NCI-H446 treated with DMSO at 0.1 percent for 48 hours (cell line): ENCODE measurements around the gene CEP70.
"Not testable (repeated sequence)": the region's sequence is repeated elsewhere in the genome, so short reads cannot be mapped to it uniquely, and the experiment has no call there.

Experiments
- DNase-seq: peaks from one replicate; lab custom pipeline; 2025; lab: John Stamatoyannopoulos, UW

CEP70 gene

DNA sequence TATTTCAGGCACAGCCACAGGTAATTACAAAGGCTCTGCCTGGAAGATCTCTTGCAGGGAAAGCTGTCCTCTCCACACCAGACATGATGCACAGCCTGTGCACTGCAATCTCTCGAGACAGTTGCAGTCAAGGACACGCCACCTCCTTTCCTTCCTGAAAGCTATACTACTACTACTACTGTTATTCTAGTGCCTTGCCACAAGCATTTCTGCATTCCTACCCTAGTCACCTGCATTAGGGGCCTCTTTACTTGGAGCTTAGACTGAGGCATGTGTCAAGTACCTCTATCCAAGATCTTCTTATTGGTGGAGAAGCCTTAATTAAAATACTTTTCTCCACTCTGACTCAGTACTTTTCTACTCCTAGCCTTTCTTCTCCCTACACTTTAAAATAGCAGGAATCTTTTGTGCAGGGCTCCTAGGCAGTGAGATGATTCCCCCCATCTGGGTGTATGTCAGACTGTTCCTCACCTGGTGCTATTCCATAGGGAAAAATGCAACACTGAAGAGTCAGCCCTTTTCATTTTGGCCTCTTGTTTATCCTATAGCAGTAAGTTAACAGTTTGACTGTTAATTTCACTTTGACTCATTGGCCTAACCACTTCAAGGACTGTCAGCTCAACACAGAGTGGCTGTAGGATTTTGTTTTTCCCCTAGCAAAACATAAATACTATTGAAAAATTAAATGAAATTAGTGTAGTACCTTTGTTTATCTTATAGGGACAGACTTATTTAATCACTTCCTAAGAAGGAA is 80.8 kb downstream of the CEP70 start:
- DNase-seq = no peak

DNA sequence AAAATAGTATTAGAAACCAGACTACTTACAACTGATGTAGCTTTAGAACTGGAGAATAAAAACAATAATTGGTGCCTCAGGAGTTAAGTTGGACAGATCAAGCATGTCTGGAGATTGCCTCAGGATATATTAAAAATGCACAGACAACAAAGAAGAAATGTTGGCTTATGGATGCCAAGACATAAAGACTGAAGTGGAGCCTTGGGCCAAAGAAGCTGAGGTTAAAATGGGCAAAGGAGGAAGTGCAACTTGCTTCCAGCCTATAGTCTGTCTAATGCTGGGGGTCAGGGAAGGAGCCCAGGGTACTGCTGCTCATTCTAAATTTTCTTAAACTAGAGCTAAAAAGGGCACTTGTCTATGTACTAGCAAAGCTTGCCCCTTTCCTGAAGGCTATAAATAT is 82.1 kb downstream of the CEP70 start:
- no peak for DNase-seq

DNA sequence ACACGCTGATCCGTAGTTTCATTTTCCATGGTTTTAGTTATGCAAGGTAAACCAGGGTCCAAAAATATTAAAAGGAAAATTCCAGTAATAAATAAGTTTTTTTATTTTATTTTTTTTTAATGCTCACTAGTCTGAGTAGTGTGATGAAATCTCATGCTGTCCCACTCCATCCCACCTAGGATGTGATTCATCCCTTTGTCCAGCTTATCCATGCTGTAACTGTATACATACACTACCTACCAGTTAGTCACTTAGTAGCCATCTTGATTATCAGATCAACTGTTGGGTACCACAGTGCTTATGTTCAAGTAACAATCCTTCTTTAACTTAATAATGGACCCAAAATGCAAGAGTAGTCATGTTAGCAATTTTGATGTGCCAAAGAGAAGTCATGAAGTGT is 84.5 kb downstream of the CEP70 start:
- no peak for DNase-seq

DNA sequence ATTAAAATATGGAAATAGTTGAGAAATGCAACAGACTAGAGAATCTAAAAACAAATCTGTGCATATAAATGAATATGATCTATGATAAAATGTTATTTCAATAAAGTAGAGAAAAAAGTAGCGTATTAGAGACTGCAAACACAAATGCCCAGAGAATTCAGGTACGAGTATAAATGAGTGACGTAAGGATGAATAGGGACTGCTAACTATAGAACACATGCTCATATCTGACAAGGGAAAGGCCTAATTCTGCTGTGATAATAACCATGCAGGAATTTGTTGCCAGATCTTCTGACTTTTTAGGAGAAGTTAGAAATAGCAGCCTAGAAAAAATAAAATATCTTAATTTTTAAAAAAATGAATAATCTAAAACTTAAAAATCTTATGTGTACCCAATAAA is 86.5 kb downstream of the CEP70 start:
- DNase-seq = no peak

DNA sequence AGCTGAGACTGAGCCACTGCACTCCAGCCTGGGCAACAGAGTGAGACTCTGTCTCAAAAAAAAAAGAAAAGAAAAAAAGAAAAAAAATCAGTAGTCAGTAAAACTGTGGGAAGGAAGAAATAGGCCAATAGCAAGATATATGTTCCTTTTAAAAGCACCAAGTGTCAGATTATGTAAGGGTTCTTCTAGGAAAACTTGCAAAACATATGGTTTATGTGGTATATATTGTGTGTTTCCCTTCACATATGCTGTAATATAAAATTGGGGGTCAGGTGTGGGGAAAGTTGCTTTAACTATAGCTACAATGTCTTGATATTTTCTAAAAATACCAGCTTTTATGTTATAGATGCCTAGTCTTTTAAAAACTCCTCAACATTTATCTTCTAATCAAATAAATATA is 95.1 kb downstream of the CEP70 start:
- DNase-seq = no peak

DNA sequence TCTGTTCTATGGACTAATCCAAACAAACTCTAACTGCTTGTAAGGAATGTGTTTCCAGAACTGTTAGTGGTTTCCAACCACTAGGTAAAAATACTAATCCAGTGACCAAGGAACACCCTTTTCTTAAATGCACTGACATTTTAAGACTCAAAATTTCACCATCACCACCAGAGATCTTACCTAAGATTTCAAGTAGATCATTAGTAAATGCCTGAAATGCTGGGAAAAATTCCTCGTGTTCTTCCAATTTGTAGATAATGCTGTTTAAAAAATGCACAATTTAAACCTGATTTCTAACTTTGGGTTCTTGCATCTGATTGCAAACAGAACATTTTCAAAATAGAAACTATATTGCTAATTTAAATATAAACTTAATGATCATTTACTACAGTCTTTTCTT is 96.2 kb downstream of the CEP70 start:
- DNase-seq = no peak

DNA sequence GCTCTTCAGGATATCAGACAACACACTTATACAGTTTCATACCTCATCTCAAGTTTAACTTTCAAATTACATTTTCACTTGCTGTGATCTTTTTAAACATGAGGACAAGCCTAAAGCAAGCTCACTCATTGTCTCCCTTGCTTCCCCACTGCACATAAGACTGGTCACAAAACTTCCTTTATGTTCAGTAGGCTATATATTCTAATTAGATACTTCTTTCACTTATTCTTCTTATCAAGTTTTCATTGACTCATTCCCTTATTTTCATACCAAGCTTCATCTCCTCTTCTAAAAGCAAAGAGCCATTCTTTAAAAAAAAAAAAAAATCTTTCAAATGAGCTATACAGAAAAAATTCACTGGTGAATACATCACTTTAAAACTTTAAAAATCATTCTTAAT is 97.0 kb downstream of the CEP70 start:
- DNase-seq = no peak

DNA sequence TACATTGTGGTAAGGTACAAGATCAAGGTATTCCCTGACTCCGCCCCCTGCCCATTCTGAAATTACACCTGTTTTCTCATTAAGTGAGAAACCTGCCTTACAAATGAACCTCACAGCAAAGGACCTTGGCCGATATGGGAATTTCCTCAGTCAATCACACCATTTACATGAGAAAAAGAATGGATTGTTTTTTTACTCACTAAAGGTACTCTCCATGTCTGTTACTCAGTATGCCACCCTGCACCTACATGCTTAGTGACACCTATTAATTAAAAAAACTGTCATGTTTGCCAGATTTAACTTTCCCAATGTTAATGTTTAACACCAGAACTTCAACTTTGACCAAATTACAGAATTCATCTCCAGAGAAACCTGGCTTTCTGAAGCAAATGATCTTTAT is 97.6 kb downstream of the CEP70 start:
- no peak for DNase-seq

DNA sequence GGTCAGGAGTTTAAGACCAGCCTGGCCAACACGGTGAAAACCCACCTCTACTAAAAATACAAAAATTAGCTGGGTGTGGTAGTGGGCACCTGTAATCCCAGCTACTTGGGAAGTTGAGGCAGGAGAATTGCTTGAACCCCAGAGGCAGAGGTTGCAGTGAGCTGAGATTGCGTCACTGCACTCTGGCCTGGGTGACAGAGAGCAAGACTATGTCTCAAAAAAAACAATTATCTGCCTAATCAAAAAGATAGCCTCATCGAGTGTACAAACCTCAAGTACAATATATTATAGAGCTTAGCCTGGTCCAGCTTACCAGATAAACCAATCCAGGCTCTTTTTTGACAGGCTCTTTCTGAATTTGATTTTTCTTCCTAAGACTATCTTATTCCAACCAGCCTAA is 98.4 kb downstream of the CEP70 start:
- not testable (repeated sequence) for DNase-seq

DNA sequence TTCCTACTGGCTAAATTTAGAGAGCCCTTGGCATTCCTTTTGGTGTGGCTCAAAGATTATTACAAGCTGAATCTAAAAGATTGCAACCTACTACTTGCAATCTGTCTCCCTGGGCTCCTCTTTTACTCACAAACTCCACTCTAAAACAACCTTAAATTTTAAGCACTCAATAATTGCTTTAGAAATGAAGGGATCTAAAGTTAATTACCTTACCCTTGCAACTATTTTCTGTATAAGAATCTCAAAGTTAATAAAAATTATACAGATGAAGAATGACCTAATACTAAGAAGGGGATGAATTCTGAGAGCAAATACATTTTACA is 99.5 kb downstream of the CEP70 start:
- DNase-seq = no peak

DNA sequence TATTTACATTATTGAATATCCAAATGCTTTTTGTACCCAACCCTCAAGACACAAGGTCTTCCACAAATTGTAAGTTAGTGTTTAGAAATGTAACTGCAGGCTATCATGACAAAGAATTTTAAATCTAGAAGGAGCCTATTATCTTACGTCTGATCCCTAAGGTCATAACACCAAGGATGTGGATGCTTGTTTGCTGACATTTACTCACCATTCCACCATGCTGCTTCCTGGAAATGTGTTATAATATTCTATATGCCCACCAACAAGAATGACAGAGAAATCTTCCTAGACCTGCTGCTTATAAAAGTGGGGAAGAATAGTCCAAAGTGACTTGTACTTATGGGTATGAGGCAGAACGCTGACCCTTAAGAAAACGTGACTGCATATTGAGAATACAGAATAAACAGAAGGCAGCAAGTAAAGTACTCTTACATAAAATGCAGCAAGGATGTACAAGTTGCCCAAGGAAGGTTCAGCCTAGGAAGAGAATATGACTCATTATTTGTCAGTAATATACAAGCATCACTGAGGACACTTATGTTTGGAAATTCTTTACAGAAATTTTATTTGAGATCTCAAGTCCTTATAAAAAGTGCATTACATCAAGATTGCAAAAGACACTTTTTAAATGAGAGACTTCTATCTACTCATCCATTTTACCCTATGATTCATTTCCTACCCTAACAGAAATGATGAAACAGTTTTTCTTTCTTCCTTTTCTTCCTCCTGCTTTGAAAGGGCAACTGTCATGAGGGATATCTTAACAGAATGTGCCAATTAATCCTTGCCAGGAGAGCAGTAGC is 100.1 kb downstream of the CEP70 start:
- DNase-seq = no peak

DNA sequence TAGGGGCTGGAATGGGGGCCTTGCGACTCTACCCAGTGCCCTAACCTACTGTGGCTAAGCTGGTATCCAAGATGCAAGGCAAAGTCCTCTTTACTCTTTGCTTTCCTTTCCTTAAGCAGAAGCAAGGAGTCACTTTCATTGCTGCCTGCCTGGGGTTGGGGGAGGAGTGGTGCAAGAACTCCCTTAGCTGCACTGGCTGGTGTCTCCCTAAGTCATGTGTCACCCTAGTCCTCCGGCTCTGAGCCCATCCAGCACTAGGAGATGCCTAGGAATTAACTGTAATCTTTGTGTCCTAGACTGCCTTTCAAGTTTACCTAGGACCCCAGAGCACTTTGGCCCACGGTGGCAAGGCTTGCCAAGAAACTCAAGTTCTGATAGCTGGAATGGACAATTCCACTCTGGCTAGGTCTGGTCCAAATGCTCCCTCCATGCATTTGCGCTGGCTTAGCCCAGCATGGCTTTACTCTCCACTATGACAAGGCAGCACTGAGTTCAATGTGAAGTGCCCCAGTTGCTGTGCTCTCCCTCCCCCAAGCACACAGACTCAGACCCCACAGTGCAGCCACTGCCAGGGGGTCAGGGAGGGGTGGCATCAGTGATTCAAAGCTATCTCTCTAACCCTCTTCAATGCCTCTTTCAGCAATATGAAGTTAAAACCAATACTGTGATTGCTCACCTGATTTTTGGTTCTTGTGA is 100.9 kb downstream of the CEP70 start:
- DNase-seq = no peak

DNA sequence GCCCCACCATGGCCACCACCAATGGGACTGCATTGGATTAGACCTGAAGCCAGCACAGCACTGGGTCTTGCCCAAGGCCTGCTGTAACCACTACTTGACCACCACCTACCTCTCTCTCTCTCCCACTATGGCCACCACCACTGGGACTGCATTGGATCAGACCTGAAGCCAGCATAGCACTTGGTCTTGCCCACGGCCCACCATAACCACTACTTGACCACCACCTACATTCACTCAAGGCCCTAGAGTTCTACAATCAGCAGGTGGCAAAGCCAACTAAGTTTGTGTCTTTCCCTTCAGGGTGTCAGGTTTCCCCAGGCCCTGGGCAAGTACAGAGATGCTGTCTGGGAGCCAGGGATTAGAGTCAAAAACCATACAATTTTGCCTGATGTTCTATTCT is 102.1 kb downstream of the CEP70 start:
- DNase-seq = no peak

DNA sequence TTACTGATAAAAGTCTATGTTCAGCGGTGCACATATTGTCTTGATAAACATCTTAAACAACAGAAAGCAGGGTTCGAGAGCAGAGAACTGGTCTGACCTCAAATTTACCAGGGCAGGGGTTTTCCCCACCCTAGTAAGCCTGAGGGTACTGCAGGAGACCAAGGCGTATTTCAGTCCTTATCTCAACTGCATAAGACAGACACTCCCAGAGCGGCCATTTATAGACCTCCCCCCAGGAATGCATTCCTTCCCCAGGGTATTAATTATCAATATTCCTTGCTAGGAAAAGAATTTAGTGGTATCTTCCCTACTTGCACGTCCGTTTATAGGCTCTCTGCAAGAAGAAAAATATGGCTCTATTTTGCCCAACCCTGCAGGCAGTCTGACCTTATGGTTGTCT is 107.5 kb downstream of the CEP70 start:
- DNase-seq = not testable (repeated sequence)

DNA sequence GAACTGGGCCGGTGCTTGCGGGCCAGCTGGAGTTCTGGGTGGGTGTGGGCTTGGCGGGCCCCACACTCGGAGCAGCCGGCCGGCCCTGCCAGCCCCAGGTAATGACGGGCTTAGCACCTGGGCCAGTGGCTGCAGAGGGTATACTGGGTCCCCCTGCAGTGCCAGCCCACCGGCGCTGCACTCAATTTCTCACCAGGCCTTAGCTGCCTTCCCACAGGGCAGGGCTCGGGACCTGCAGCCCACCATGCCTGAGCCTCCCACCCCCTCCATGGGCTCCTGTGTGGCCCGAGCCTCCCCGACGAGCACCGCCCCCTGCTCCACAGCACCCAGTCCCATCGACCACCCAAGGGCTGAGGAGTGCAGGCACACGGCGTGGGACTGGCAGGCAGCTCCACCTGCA is 109.4 kb downstream of the CEP70 start:
- not testable (repeated sequence) for DNase-seq

DNA sequence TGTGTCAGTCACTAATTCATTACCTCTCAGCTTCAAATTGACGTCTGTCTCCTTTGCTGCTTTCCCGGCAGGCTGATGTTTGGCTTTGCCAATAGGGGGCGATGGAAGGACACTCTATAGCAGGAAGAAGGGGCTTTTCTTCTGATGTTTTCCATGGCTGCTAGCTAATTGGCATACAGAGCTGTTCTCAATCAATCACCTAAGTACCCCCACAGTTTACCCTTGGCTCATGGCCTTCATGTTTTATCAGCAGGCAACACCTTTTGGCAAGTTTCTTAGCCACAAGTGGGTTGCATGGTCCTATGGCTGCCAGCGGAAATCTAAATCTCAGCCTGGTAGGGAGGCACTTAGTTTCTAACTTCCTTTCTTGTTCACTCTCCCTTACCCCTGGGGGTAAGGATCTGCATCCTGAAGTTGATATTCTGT is 114.6 kb downstream of the CEP70 start:
- peak; percentile 28 for DNase-seq

DNA sequence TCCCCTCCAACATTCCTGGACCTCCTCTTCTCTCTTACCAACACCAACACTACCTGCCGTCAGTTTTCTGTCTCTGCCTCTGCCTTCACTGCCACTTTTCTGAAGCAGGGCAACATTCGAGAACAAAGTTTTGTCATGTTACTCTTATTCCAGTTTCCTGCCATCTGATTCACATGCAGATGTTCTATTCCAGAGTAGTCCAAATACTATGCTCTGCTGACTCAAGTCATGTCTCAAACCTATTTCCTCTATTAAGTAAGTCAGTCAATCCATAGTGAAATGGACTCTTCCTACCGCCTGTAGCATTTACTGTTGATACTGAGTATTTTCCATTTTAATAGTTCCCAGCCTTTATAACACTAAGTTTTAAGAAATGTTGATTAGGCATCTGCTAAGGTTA is 116.3 kb downstream of the CEP70 start:
- no peak for DNase-seq

DNA sequence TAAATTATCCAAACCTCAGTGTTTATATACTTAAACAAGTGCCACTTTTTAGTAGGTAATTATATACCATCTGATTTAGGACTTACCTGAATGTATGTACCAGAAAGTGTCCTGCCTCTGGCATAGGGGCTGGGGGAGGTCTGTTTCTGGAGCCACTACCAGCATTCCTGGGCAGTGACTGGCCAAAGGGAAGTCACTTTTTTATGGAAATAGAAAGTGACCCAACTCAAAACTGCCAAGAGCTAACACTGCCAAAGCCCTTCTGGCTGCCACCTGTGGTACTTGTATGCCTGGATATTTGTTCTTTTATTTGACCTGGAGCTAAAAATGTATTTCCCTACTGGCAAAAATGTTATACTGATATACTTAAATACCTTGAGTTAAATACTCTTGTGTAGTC is 116.9 kb downstream of the CEP70 start:
- DNase-seq = no peak

DNA sequence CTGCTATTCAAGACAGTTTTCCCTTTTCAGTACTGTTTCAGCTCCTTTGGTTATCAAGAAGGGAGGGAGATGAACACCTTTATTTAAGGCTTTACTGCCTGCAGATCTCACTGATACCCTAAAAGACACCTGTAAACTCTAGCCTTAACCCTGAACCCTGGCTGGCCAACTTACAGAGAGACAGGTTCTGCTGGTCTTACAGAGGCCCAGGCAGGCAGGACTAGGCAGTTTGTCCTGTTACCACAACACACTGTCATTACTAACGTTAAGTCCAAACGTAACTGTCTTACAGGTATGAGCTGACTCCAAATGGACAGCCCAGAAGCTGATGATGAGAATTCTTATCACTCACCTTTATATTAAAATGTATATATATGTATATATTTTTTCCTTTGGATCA is 117.5 kb downstream of the CEP70 start:
- no peak for DNase-seq

DNA sequence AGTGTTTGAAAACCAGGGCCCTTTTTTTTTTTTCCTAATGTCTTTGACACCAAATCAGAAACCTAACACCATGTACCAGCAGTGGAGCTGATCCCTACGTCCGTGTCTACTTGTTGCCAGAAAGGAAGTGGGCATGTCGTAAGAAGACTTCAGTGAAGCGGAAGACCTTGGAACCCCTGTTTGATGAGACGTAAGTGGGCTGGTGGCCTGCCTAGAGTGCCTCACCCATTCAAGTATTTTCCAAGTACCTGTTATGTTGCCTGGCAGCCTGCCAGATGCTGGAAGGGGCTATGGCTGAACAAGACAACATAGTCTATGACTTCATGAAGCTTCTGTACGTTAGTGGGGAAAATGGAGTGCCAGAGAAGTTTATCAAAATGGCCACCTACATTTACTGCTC is 119.9 kb downstream of the CEP70 start:
- DNase-seq = no peak

DNA sequence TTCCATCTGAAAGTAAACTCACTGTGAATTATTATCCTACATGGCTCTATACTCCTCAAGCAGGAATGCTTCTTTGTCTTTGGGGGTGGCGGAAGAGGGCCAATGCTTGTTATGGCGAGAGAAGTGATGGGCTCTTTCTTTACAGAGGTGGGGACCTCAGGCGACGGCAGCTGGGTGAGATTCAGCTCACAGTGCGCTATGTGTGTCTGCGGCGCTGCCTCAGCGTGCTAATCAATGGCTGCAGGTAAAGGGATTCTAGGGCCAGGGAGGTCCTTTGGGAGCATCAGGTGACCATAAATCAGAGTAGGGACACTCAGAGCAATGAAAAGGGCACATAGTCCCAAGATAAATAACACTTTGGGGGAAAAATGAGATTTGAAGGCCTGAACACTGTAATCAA is 120.7 kb downstream of the CEP70 start:
- DNase-seq = no peak

DNA sequence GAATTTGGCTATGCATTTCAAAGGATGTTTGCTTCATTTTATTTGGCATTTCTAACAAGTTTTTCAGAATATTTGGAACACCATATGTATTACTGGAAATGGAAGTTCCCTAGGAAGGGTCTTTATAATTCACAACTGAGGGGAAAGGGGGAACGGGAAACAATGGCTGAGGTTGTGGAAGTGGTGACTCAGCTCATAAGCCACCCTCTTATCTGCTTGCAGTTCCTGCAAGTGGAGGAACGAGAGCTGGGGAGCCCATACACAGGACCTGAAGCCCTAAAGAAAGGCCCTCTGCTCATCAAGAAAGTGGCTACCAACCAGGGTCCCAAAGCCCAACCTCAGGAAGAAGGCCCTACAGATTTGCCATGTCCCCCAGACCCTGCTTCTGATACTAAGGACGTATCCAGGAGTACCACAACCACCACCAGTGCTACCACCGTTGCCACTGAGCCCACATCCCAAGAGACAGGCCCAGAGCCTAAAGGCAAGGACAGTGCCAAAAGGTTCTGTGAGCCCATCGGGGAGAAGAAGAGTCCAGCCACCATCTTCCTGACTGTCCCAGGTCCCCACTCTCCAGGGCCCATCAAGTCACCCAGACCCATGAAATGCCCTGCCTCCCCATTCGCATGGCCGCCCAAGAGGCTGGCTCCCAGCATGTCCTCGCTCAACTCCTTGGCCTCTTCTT is 121.8 kb downstream of the CEP70 start:
- no peak for DNase-seq

DNA sequence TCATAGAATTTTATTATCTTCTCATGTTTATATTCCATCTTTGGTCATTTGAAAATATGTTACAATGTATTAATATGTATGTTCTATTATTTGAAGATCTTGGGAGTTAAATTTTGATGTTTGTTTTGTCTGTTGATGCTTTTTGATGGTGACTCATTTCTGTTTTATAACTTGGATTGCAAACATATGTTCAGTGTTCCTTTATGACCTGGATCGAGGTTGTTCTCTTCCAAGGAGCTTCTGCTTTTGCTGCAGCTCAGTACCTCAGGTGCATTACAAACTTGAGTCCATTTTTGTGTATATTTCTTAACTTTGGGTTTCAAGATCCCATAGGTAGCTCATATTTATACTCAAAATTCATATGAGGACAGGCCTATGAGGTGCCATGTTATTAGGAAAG is 122.6 kb downstream of the CEP70 start:
- DNase-seq = no peak
